ENCODE data around the gene ELMO1. TPM values are rescaled to one million over a fixed set of nuclear protein-coding genes. Genes with fewer than 3 reads are reported as not detected.

ELMO1 gene
- polyA plus RNA-seq, 1 donor (not counting 4 experiments of a cell fraction or from before 2014, with no cell fraction given): not detected

GRCh38 chr7:37322831-37323230 is 125.8 kb downstream of the ELMO1 start:
- H3K4me1 ChIP-seq (ENCODE audit: control insufficient read depth, extremely low read depth, insufficient read depth, low read length): no peaks in the 10 kb centered on the region
- no peak for TF ChIP-seq EZH2 (IDR thresholded peaks at IDR 0.05; ENCODE audit: low read length)
- TF ChIP-seq CTCF (optimal IDR thresholded peaks at IDR 0.05 in 1 of 3, IDR thresholded peaks at IDR 0.05 in 1 of 3, conservative IDR thresholded peaks at IDR 0.05 in 1 of 3; ENCODE audit: extremely low read depth in 1 of 3, insufficient read depth in 2 of 3, low read length in 3 of 3): no peak
- H3K27me3 ChIP-seq (ENCODE audit: control insufficient read depth, extremely low read depth, insufficient read depth, low read length): no peaks in the 10 kb centered on the region
- no peak overlapping the region for H3K9ac ChIP-seq (ENCODE audit: control insufficient read depth, extremely low read depth, insufficient read depth, low read length)
- no peak overlapping the region for H3K4me2 ChIP-seq (ENCODE audit: control insufficient read depth, extremely low read depth, insufficient read depth, low read depth, low read length)
- dilution Hi-C loops (cut with MboI; ENCODE audit: extremely low pct_ligation_motif_present, low sequenced_read_pairs): no loop called here
- H4K20me1 ChIP-seq (ENCODE audit: control insufficient read depth, extremely low read depth, insufficient read depth, low read length): no peaks in the 10 kb centered on the region
- H3K9me1 ChIP-seq (ENCODE audit: control insufficient read depth, extremely low read depth, insufficient read depth, low read length): no peaks in the 10 kb centered on the region
- H3K79me2 ChIP-seq (ENCODE audit: control insufficient read depth, insufficient read depth, low read length): no peaks in the 10 kb centered on the region
- H3K27ac ChIP-seq (ENCODE audit: control insufficient read depth, insufficient read depth, low read length): no peak overlapping the region
- H3K4me3 ChIP-seq (ENCODE audit: control insufficient read depth in 2 of 3, extremely low read depth in 1 of 3, insufficient read depth in 2 of 3, low read depth in 1 of 3, low read length in 3 of 3): no peak overlapping the region
- H2AFZ ChIP-seq (ENCODE audit: control insufficient read depth, low read length): no peak overlapping the region
- DNase-seq (ENCODE audit: low read depth, low spot score) (no peak), FAIRE-seq (no peak)
- H3K9me3 ChIP-seq (ENCODE audit: control insufficient read depth, low read depth, low read length): no peaks in the 10 kb centered on the region
- no peaks in the 10 kb centered on the region for H3K36me3 ChIP-seq (ENCODE audit: control insufficient read depth in 2 of 2, extremely low read depth in 1 of 2, insufficient read depth in 2 of 2, low read length in 2 of 2)

- no peak overlapping the region for H2AFZ ChIP-seq (ENCODE audit: control insufficient read depth, low read length)
- TF ChIP-seq EZH2 (IDR thresholded peaks at IDR 0.05; ENCODE audit: low read length): no peak
- TF ChIP-seq CTCF (optimal IDR thresholded peaks at IDR 0.05 in 1 of 3, IDR thresholded peaks at IDR 0.05 in 1 of 3, conservative IDR thresholded peaks at IDR 0.05 in 1 of 3; ENCODE audit: extremely low read depth in 1 of 3, insufficient read depth in 2 of 3, low read length in 3 of 3): no peak
- H3K4me2 ChIP-seq (ENCODE audit: control insufficient read depth, extremely low read depth, insufficient read depth, low read depth, low read length): no peak overlapping the region
- no peaks in the 10 kb centered on the region for H3K79me2 ChIP-seq (ENCODE audit: control insufficient read depth, insufficient read depth, low read length)
- H3K9ac ChIP-seq (ENCODE audit: control insufficient read depth, extremely low read depth, insufficient read depth, low read length): no peak overlapping the region
- FAIRE-seq (no peak), DNase-seq (ENCODE audit: low read depth, low spot score) (no peak)
- H3K9me1 ChIP-seq (ENCODE audit: control insufficient read depth, extremely low read depth, insufficient read depth, low read length): no peaks in the 10 kb centered on the region
- dilution Hi-C loops (cut with MboI; ENCODE audit: extremely low pct_ligation_motif_present, low sequenced_read_pairs): no loop called here
- no peaks in the 10 kb centered on the region for H3K36me3 ChIP-seq (ENCODE audit: control insufficient read depth in 2 of 2, extremely low read depth in 1 of 2, insufficient read depth in 2 of 2, low read length in 2 of 2)
- no peaks in the 10 kb centered on the region for H3K4me1 ChIP-seq (ENCODE audit: control insufficient read depth, extremely low read depth, insufficient read depth, low read length)
- no peak overlapping the region for H3K4me3 ChIP-seq (ENCODE audit: control insufficient read depth in 2 of 3, extremely low read depth in 1 of 3, insufficient read depth in 2 of 3, low read depth in 1 of 3, low read length in 3 of 3)
- H3K27ac ChIP-seq (ENCODE audit: control insufficient read depth, insufficient read depth, low read length): no peak overlapping the region
- no peaks in the 10 kb centered on the region for H3K27me3 ChIP-seq (ENCODE audit: control insufficient read depth, extremely low read depth, insufficient read depth, low read length)
- no peaks in the 10 kb centered on the region for H3K9me3 ChIP-seq (ENCODE audit: control insufficient read depth, low read depth, low read length)
- H4K20me1 ChIP-seq (ENCODE audit: control insufficient read depth, extremely low read depth, insufficient read depth, low read length): no peaks in the 10 kb centered on the region
Measured at GRCh38 chr7:37320848-37321468, 127.7 kb downstream of the ELMO1 start.

All from keratinocyte (primary cell).